ENCODE data around the gene ZKSCAN7.
A peak's percentile ranks its signal among the peaks of the same experiment; 100 is the strongest.
"Not testable (repeated sequence)": the region's sequence is repeated elsewhere in the genome, so short reads cannot be mapped to it uniquely, and the experiment has no call there.

Gene ZKSCAN7

DNA sequence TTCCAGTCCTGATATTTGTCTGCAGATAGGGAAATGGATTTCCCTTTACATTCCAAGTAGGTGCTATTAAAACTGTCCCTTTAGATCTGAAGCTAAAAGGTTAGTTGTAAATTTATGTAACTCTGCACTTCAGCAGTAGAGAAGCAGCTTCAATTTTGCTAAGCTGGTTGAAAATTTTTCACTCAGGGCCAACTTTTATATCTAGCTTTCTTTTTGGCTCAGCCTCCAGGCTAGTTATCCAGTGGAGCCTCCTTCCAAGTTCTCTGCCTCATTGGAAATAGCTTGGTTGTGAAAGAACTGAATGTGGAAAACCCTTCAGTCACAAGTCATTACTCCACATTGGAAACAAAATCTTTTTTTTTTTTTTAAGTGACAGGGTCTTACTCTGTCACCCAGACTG is 21.6 kb downstream of the ZKSCAN7 start:
- Histone ChIP-seq H3K27me3 (ENCODE audit: insufficient read depth, insufficient read length) (no peaks in the 10 kb centered on the region), H3K4me3 (ENCODE audit: insufficient read length, low read depth) (no peak overlapping the region), H3K4me1 (ENCODE audit: insufficient read depth, insufficient read length) (no peaks in the 10 kb centered on the region), H3K36me3 (ENCODE audit: insufficient read depth, insufficient read length, low read length) (peaks cover 17% of the 10 kb centered on the region), H3K9me3 (ENCODE audit: insufficient read depth, low read length) (peaks cover 7% of the 10 kb centered on the region), H3K9ac (ENCODE audit: insufficient read length, low read depth) (no peak overlapping the region)
- TF ChIP-seq YY1 (IDR thresholded peaks at IDR 0.05; ENCODE audit: insufficient read depth, insufficient read length) (no peak), ZNF274 (IDR thresholded peaks at IDR 0.05; ENCODE audit: low read depth, low read length) (no peak), SUZ12 (IDR thresholded peaks at IDR 0.05; ENCODE audit: extremely low read depth, insufficient read depth, insufficient read length) (no peak)
- DNase-seq (ENCODE audit: low read depth, low spot score): no peak

DNA sequence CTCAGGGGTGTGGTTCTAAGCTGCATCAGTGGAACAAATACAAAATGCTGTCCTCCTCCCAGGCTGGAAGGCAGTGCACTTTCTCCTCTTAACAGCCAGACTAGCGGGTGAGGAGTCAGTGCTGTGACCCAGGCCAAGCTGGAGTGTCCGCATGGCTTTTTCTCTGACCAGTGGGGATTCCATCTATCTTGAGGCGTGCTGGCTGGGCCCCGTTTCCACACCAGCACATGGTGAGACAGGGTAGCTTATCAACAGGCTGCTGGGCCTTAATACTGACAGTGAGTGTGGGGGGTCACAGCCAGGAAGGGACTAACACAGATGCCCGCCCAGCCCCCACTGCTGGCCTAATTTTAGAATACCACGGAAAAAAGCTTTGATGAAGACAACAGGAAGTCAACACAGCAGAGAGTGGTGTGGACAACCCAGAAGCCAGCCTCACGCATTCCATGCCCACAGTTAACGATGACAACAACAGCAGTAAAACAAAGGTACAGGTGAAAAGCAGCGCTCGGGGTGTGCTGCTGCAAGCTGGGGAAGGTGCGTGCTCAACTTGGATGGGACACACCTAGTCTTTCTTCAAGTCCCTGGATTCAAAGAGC is 22.5 kb downstream of the ZKSCAN7 start:
- not testable (repeated sequence) for H3K4me1 ChIP-seq (ENCODE audit: insufficient read depth, insufficient read length); H3K4me3 ChIP-seq (ENCODE audit: insufficient read length, low read depth); H3K9me3 ChIP-seq (ENCODE audit: insufficient read depth, low read length); DNase-seq (ENCODE audit: low read depth, low spot score); H3K9ac ChIP-seq (ENCODE audit: insufficient read length, low read depth); H3K27me3 ChIP-seq (ENCODE audit: insufficient read depth, insufficient read length)
- H3K36me3 ChIP-seq (ENCODE audit: insufficient read depth, insufficient read length, low read length): peaks cover 13% of the 10 kb centered on the region

DNA sequence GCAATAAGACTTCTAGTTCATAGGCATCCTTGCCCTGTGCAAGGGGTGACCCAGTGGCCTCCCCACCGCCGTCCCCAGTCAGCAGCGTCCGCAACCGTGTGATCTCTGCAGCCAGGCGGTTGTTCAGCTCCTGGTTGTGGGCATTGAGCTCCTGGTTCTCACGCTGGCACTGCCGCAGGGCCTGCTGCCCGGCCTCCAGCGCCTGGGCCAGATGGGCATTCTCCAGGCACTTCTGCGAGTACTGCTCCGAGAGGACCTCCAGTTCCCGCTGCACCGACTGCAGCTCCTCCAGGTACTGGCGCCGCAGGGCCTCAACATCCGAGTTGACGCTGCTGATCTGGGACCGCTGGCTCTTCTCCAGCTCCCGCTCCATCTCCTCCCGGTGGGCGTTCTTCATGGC is 23.3 kb downstream of the ZKSCAN7 start:
- not testable (repeated sequence) for H3K4me3 ChIP-seq (ENCODE audit: insufficient read length, low read depth); H3K9me3 ChIP-seq (ENCODE audit: insufficient read depth, low read length); H3K27me3 ChIP-seq (ENCODE audit: insufficient read depth, insufficient read length); H3K4me1 ChIP-seq (ENCODE audit: insufficient read depth, insufficient read length); H3K9ac ChIP-seq (ENCODE audit: insufficient read length, low read depth); DNase-seq (ENCODE audit: low read depth, low spot score)
- peaks cover 11% of the 10 kb centered on the region for H3K36me3 ChIP-seq (ENCODE audit: insufficient read depth, insufficient read length, low read length)

DNA sequence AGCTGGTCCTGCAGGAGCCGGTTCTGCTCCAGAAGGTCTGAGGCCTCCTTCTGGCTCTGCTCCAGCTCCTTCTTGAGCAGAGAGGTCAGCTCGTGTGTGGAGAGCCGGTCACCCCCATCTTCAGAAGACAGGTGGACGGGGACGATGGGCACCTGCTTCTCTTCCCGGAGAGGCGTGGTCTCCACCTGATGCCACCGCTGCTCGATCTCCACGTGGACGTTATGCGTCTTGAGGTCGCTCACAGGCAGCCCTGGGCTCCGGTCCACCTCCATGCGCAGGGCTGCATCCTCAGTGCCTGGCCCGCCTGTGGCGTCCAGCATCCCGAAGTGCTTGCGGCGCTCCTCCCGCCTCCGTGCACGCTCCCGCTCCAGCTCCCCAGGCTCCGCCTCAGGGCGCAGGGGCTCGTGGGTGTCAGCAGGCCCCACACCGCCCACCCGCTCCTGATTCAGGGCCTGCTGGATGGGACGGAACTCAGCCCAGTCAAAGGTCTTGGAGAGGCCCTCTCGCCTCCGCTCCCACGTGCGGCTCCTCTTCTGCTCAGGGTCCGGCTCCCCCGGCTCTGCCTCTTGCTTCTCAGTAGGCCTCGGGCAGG is 24.0 kb downstream of the ZKSCAN7 start:
- H3K4me1 ChIP-seq (ENCODE audit: insufficient read depth, insufficient read length); DNase-seq (ENCODE audit: low read depth, low spot score); H3K4me3 ChIP-seq (ENCODE audit: insufficient read length, low read depth); H3K27me3 ChIP-seq (ENCODE audit: insufficient read depth, insufficient read length); H3K9ac ChIP-seq (ENCODE audit: insufficient read length, low read depth); H3K9me3 ChIP-seq (ENCODE audit: insufficient read depth, low read length); H3K36me3 ChIP-seq (ENCODE audit: insufficient read depth, insufficient read length, low read length): not testable (repeated sequence)

DNA sequence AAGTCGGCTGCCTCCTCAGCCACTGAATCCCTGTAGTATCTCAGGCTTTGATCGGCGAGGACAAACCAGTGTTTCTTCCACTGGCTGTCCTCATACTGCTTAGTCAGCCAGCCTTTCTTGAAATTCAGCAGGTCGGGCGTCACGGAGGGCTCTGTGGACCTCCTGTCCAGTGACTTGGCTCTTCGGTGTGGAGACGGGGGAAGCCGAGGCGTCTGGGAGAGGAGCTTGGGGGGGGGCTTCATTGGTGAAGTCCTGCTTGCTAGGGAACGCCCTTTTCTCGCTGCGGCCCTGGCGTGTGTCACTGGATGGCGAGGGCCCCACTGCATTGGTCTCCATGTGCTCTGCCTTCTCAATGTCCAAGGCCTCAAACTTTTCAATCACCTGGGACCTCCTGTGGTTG is 24.8 kb downstream of the ZKSCAN7 start:
- H3K27me3 ChIP-seq (ENCODE audit: insufficient read depth, insufficient read length); H3K9me3 ChIP-seq (ENCODE audit: insufficient read depth, low read length); H3K4me3 ChIP-seq (ENCODE audit: insufficient read length, low read depth); H3K9ac ChIP-seq (ENCODE audit: insufficient read length, low read depth); DNase-seq (ENCODE audit: low read depth, low spot score); H3K36me3 ChIP-seq (ENCODE audit: insufficient read depth, insufficient read length, low read length); H3K4me1 ChIP-seq (ENCODE audit: insufficient read depth, insufficient read length): not testable (repeated sequence)

DNA sequence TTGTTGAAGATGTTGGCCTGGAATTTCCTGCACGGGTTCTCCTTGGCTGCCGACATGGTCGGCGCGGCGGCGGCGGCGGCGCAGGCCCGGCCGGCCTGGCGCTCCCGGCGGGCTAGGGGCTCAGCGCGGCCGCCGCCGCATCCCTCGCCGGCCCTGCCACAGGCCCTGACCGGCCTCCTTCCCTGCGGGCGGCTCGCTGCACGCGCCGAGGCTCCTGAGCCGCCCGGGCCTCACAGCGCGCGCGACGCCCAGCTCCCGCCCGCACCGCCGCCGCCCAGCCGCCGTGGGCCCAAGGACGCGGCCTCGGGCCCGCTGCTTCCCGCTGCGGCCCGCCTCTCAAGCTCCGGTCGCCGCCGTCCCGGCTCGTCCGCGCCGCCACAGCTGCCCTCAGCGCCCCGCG is 26.0 kb downstream of the ZKSCAN7 start:
- not testable (repeated sequence) for H3K36me3 ChIP-seq (ENCODE audit: insufficient read depth, insufficient read length, low read length); H3K4me3 ChIP-seq (ENCODE audit: insufficient read length, low read depth); H3K9ac ChIP-seq (ENCODE audit: insufficient read length, low read depth); H3K27me3 ChIP-seq (ENCODE audit: insufficient read depth, insufficient read length); H3K9me3 ChIP-seq (ENCODE audit: insufficient read depth, low read length); H3K4me1 ChIP-seq (ENCODE audit: insufficient read depth, insufficient read length); DNase-seq (ENCODE audit: low read depth, low spot score)

DNA sequence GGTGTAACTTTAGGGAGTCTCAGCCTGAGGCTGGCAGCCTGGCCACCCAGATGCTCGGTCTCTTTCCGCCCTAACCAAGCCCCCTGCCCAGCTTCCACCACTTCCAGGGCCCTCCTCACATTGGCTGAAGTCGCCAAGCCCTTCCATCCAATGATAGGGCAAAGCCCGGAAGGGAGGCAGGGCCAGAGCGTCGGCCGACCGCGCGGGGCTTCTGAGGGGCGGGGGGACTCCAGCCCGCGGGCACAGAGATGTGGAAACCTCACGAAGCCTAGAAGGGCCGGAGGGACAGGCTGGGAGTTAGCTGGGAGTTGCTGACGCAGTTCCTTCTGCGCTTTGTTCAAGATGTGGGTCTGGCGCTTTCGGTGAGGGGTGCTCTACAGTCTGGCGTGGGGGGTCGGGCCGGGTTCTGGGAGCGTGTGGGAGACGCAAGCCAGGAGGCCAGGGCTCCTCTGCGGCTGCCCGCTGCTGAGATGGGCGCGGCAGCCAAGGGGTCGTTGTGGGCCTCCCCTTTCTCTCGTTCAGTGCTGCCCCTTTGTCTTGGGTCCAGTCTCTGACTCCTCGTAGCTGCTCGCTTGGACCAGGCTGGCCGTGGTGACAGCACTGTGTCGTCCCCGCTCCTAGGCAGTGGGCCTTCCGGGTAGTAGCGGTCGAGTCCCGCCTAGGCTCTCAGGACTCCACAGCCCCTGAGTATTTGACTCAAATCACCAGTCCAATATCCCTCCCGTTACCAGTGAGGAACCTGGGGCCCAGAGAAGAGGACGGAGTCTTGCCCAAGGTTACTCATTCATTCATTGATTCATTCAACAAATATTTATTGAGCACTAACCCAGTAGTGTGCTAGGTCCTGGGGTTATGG is 29.9 kb downstream of the ZKSCAN7 start, which contains the start of gene ZNF660:
ZNF660 (plus strand) TSS at position 319 of the 856 bp plus-strand sequence. CDS start 9,230 bp downstream, outside the sequence.
- DNase-seq (ENCODE audit: low read depth, low spot score): peak; percentile 88
- no peaks in the 10 kb centered on the region for H3K27me3 ChIP-seq (ENCODE audit: insufficient read depth, insufficient read length)
- H3K9me3 ChIP-seq (ENCODE audit: insufficient read depth, low read length): no peaks in the 10 kb centered on the region
- peak within 1 kb of the TSS; percentile 100 for H3K9ac ChIP-seq (ENCODE audit: insufficient read length, low read depth)
- peaks cover 39% of the 10 kb centered on the region for H3K36me3 ChIP-seq (ENCODE audit: insufficient read depth, insufficient read length, low read length)
- H3K4me1 ChIP-seq (ENCODE audit: insufficient read depth, insufficient read length): no peaks in the 10 kb centered on the region
- TF ChIP-seq ZNF274 (IDR thresholded peaks at IDR 0.05; ENCODE audit: low read depth, low read length) (no peak), SUZ12 (IDR thresholded peaks at IDR 0.05; ENCODE audit: extremely low read depth, insufficient read depth, insufficient read length) (no peak), YY1 (IDR thresholded peaks at IDR 0.05; ENCODE audit: insufficient read depth, insufficient read length) (no peak)
- peak within 1 kb of the TSS; percentile 98 for H3K4me3 ChIP-seq (ENCODE audit: insufficient read length, low read depth)

DNA sequence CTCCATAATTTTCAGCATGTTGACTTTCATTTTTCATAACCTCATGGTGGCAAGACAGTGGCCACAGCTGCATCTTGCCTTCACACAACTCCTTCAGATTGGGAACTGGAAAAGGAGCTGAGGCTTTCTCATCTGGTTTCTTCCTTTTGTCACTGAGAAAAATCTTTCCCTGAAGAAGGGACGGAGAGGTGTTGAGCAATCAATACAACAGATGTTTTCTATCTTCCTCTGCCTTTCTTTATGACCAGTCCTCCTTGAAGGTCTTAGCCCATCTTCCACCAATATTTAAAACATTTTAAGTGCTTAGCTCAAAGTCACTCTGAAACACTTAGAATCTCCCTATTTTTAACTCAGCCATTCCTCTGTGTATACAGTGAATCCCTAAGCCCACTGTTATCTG is 41.6 kb downstream of the ZKSCAN7 start:
- H3K27me3 ChIP-seq (ENCODE audit: insufficient read depth, insufficient read length): no peaks in the 10 kb centered on the region
- H3K4me3 ChIP-seq (ENCODE audit: insufficient read length, low read depth): no peak overlapping the region
- H3K9me3 ChIP-seq (ENCODE audit: insufficient read depth, low read length): peaks cover 46% of the 10 kb centered on the region
- TF ChIP-seq ZNF274 (IDR thresholded peaks at IDR 0.05; ENCODE audit: low read depth, low read length): no peak
- no peak for TF ChIP-seq SUZ12 (IDR thresholded peaks at IDR 0.05; ENCODE audit: extremely low read depth, insufficient read depth, insufficient read length)
- no peaks in the 10 kb centered on the region for H3K4me1 ChIP-seq (ENCODE audit: insufficient read depth, insufficient read length)
- no peak for DNase-seq (ENCODE audit: low read depth, low spot score)
- H3K9ac ChIP-seq (ENCODE audit: insufficient read length, low read depth): no peak overlapping the region
- peaks cover 57% of the 10 kb centered on the region for H3K36me3 ChIP-seq (ENCODE audit: insufficient read depth, insufficient read length, low read length)

Measured in NT2/D1 (cell line).